NT2/D1 (cell line): Measurements from ENCODE around the gene ACSM3.
"Not testable (repeated sequence)": the region's sequence is repeated elsewhere in the genome, so short reads cannot be mapped to it uniquely, and the experiment has no call there.

Source experiments
- DNase-seq: peaks from one replicate; pipeline ENCODE4 v3.0.0-alpha.2; 2011; ENCODE audit warnings: low read depth, low spot score
- H3K27me3 ChIP-seq: 2 replicates; pipeline ENCODE4 v1.6.0; 2011; ENCODE audit warnings: mild to moderate bottlenecking; ENCODE audit not compliant: insufficient read length, insufficient read depth
- H3K36me3 ChIP-seq: 2 replicates; pipeline ENCODE4 v1.6.1; 2011; ENCODE audit warnings: mild to moderate bottlenecking, low read length, mixed read lengths; ENCODE audit not compliant: insufficient read depth, insufficient read length
- H3K4me1 ChIP-seq: 2 replicates; pipeline ENCODE4 v1.5.1; 2011; ENCODE audit not compliant: insufficient read depth, insufficient read length
- H3K4me3 ChIP-seq: 2 replicates; pipeline ENCODE4 v1.5.1; 2011; ENCODE audit warnings: low read depth; ENCODE audit not compliant: insufficient read length
- H3K9ac ChIP-seq: 2 replicates; pipeline ENCODE4 v1.6.0; 2011; ENCODE audit warnings: low read depth; ENCODE audit not compliant: insufficient read length
- H3K9me3 ChIP-seq: 2 replicates; pipeline ENCODE4 v1.5.1; 2011; ENCODE audit warnings: mild to moderate bottlenecking, low read length; ENCODE audit not compliant: insufficient read depth
- SUZ12 ChIP-seq: IDR thresholded peaks from 2 replicates; pipeline ENCODE4 v1.6.1; 2011; ENCODE audit not compliant: insufficient read length, insufficient read depth; ENCODE audit errors: extremely low read depth
- YY1 ChIP-seq: IDR thresholded peaks from 2 replicates; pipeline ENCODE4 v1.6.1; 2011; ENCODE audit not compliant: insufficient read length, insufficient read depth
- ZNF274 ChIP-seq: IDR thresholded peaks from 2 replicates; pipeline ENCODE4 v1.6.1; 2011; ENCODE audit warnings: mild to moderate bottlenecking, low read depth, low read length

The ACSM3 gene

GRCh38 chr16:20791923-20792612 is 28.3 kb downstream of the ACSM3 start:
- DNase-seq = no peak
- peaks cover 2% of the 10 kb centered on the region for H3K36me3 ChIP-seq
- H3K27me3 ChIP-seq = no peaks in the 10 kb centered on the region
- no peaks in the 10 kb centered on the region for H3K9me3 ChIP-seq
- no peak overlapping the region for H3K9ac ChIP-seq
- H3K4me1 ChIP-seq = no peaks in the 10 kb centered on the region
- TF ChIP-seq SUZ12 = no peak
- TF ChIP-seq ZNF274 = no peak
- no peak for TF ChIP-seq YY1
- H3K4me3 ChIP-seq = no peak overlapping the region

GRCh38 chr16:20798364-20798763 is 34.5 kb downstream of the ACSM3 start:
- Histone ChIP-seq H3K9ac (no peak overlapping the region), H3K9me3 (no peaks in the 10 kb centered on the region), H3K27me3 (no peaks in the 10 kb centered on the region), H3K36me3 (peaks cover 52% of the 10 kb centered on the region), H3K4me3 (no peak overlapping the region), H3K4me1 (no peaks in the 10 kb centered on the region)
- TF ChIP-seq ZNF274 (no peak), SUZ12 (no peak), YY1 (no peak)
- DNase-seq = no peak

- DNase-seq = no peak
- TF ChIP-seq ZNF274 (no peak), SUZ12 (no peak), YY1 (no peak)
- H3K9me3 ChIP-seq = no peaks in the 10 kb centered on the region
These were observed 35.8 kb downstream of the ACSM3 start for GRCh38 chr16:20799599-20799998.

GRCh38 chr16:20801278-20801677 is 37.5 kb downstream of the ACSM3 start:
- DNase-seq = no peak
- TF ChIP-seq ZNF274 (no peak), YY1 (no peak), SUZ12 (no peak)
- Histone ChIP-seq H3K9me3 (no peaks in the 10 kb centered on the region), H3K36me3 (peaks cover 52% of the 10 kb centered on the region), H3K4me3 (no peak overlapping the region), H3K27me3 (no peaks in the 10 kb centered on the region), H3K9ac (no peak overlapping the region), H3K4me1 (no peaks in the 10 kb centered on the region)

More at GRCh38 chr16:20799599-20799998, 35.8 kb downstream of the ACSM3 start:
- H3K27me3 ChIP-seq = no peaks in the 10 kb centered on the region
- H3K4me3 ChIP-seq = no peak overlapping the region
- H3K36me3 ChIP-seq = peaks cover 52% of the 10 kb centered on the region
- no peak overlapping the region for H3K9ac ChIP-seq
- H3K4me1 ChIP-seq = no peaks in the 10 kb centered on the region

DNA sequence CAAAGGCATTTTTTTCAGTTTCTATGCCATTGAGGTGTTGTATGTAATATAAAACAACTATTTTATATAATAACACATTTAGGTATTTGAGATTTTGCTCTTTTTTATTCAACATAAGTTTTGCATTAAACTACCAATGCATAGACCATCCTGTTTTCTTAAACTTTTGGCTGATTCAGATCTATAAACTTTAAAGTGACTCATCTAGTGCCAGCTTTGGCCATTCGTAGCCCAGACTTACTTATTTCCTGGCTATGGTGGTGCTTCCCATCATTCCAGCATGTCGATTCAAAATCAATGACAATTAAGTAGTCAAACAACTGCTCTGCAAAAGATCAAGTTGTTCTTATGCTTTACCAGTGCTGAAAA is 39.4 kb downstream of the ACSM3 start:
- Histone ChIP-seq H3K4me1 (peaks cover 4% of the 10 kb centered on the region), H3K9me3 (no peaks in the 10 kb centered on the region), H3K9ac (no peak overlapping the region), H3K4me3 (no peak overlapping the region), H3K27me3 (no peaks in the 10 kb centered on the region), H3K36me3 (peaks cover 41% of the 10 kb centered on the region)
- DNase-seq = no peak
- no peak for TF ChIP-seq SUZ12
- no peak for TF ChIP-seq YY1

DNA sequence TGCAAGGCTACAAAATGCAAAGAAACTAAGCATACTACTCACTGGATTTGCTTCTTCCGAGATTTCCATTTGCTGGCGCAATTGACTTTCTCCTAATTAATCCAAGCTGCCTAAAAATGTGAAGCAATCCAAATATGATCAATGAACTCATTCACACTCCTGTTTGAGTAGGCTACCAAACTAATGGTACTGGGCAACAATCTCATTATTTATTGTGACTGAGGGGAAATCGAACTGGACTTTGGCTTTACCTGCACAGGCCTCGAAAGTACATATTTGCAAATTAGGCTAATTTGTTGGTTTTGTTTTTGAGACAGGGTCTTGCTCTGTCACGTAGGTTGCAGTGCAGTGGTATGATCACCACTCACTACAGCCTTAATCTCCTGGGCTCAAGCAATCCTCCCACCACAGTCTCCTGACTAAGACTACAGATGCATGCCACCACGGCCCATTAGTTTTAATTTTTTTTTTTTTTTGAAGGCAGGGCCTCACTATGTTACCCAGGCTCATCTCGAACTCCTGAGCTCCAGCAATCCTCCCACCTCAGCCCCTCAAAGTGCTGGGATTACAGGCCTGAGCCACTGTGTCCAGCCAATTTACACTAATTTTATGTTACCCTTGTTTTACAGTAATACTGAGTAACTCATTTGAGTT is 39.9 kb downstream of the ACSM3 start:
- H3K36me3 ChIP-seq = peaks cover 36% of the 10 kb centered on the region
- peaks cover 4% of the 10 kb centered on the region for H3K4me1 ChIP-seq
- no peak overlapping the region for H3K9ac ChIP-seq
- DNase-seq = no peak
- H3K9me3 ChIP-seq = no peaks in the 10 kb centered on the region
- TF ChIP-seq ZNF274 = no peak
- no peak for TF ChIP-seq SUZ12
- H3K4me3 ChIP-seq = no peak overlapping the region
- no peaks in the 10 kb centered on the region for H3K27me3 ChIP-seq

- not testable (repeated sequence) for DNase-seq, H3K27me3 ChIP-seq, H3K9me3 ChIP-seq, H3K4me1 ChIP-seq
- H3K4me3 ChIP-seq = peak overlapping the region; percentile 99
- peak overlapping the region; percentile 99 for H3K9ac ChIP-seq
- peaks cover 39% of the 10 kb centered on the region for H3K36me3 ChIP-seq
These were observed 41.9 kb downstream of the ACSM3 start for GRCh38 chr16:20805684-20806167.
